ENCODE measurements around the gene RNPEP.
"Not testable (repeated sequence)": the region's sequence is repeated elsewhere in the genome, so short reads cannot be mapped to it uniquely, and the experiment has no call there.

The RNPEP gene

GRCh38 chr1:201982623-201983379 lies at the start of gene RNPEP:
RNPEP (plus strand) TSS chr1:201982648; CDS start chr1:201982667, 19 bp downstream.
- peak; percentile 64 for DNase-seq

GRCh38 chr1:201933840-201934430 lies 48.5 kb upstream of the RNPEP start:
- no peak for DNase-seq

GRCh38 chr1:201937624-201938213 lies 44.7 kb upstream of the RNPEP start:
- no peak for DNase-seq

- DNase-seq, result no peak
Observed at GRCh38 chr1:201938440-201939035, 43.9 kb upstream of the RNPEP start.

GRCh38 chr1:201939148-201939547 lies 43.3 kb upstream of the RNPEP start:
- no peak for DNase-seq

GRCh38 chr1:201939574-201939973 lies 42.9 kb upstream of the RNPEP start:
- DNase-seq, result no peak

GRCh38 chr1:201940316-201940715 lies 42.1 kb upstream of the RNPEP start:
- DNase-seq, result not testable (repeated sequence)

- DNase-seq, result no peak
Observed at GRCh38 chr1:201941420-201942128, 40.9 kb upstream of the RNPEP start.

- DNase-seq, result no peak
Observed at GRCh38 chr1:201942129-201942495, 40.3 kb upstream of the RNPEP start.

GRCh38 chr1:201944002-201944401 lies 38.4 kb upstream of the RNPEP start:
- DNase-seq, result no peak

GRCh38 chr1:201944639-201945038 lies 37.8 kb upstream of the RNPEP start:
- no peak for DNase-seq

- DNase-seq, result no peak
Observed at GRCh38 chr1:201945157-201945556, 37.3 kb upstream of the RNPEP start.

- DNase-seq, result no peak
Observed at GRCh38 chr1:201945863-201946223, 36.6 kb upstream of the RNPEP start.

- DNase-seq, result peak; percentile 15
Observed at GRCh38 chr1:201946224-201946908, 36.1 kb upstream of the RNPEP start, which contains the start of gene LMOD1. LMOD1 (minus strand) TSS chr1:201946548; CDS start chr1:201946340, 208 bp downstream.

- DNase-seq, result no peak
Observed at GRCh38 chr1:201947697-201948008, 34.8 kb upstream of the RNPEP start.

GRCh38 chr1:201949491-201949890 lies 33.0 kb upstream of the RNPEP start:
- DNase-seq, result no peak

GRCh38 chr1:201954263-201955008 lies 28.0 kb upstream of the RNPEP start:
- peak; percentile 36 for DNase-seq

GRCh38 chr1:201955009-201955728 lies 27.3 kb upstream of the RNPEP start, which contains the start of gene TIMM17A:
TIMM17A (plus strand) TSS chr1:201955503; CDS start chr1:201955527, 24 bp downstream.
- DNase-seq, result peak; percentile 96

- DNase-seq, result no peak
Observed at GRCh38 chr1:201955729-201956143, 26.7 kb upstream of the RNPEP start.

- no peak for DNase-seq
Observed at GRCh38 chr1:201958348-201958747, 24.1 kb upstream of the RNPEP start.

GRCh38 chr1:201962382-201962781 lies 20.1 kb upstream of the RNPEP start:
- DNase-seq, result not testable (repeated sequence)

All from activated CD4-positive, alpha-beta T cell treated with anti-CD3 and anti-CD28 coated beads for 48 hours (primary cell).